GM10847 (cell line): ENCODE data around the gene LRRC31.

Experiments used
- POLR2A ChIP-seq: IDR thresholded peaks from 2 replicates; pipeline ENCODE4 v1.6.1; 2011; ENCODE audit not compliant: insufficient read length; ENCODE audit errors: extremely low read depth

LRRC31 gene

DNA sequence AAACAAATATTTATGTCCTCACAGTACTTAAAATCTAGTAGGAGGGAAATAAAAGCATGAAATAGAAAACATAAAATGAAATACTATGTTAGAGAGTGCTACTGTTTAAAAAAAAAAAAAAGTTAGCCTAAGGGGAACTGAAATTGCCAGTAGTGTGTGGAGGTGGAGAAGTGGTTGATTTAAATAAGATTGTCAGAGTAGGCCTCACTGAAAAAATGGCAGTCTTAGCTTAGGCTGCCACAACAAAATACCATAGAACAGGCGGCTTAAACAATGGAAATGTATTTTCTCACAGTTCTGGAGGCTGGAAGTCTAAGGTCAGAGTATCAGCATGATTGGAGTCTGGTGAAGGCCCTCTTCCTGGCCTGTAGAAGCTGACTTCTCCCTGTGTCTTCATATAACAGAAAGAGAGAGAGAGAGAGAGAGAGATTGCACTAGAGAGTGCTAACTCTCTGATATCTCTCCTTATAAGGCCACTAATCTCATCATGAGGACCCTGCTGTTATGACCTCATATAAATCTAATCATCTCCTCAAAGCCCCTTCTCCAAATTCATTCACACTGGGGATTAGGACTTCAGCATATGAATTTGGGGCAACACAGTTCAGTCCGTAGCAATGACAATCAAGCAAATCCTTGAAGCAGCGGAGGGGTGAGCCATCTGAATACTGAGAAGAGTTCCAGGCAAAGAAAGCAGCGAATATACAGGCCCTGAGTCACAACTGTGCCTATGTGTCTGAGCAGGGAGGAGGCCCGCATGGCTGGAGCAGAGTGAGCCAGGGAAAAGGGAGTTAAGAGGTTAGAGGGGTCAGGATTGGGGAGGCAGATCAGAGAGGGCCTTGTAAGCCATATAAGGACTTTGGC, 33.4 kb downstream of the LRRC31 start:
- no peak for TF ChIP-seq POLR2A

DNA sequence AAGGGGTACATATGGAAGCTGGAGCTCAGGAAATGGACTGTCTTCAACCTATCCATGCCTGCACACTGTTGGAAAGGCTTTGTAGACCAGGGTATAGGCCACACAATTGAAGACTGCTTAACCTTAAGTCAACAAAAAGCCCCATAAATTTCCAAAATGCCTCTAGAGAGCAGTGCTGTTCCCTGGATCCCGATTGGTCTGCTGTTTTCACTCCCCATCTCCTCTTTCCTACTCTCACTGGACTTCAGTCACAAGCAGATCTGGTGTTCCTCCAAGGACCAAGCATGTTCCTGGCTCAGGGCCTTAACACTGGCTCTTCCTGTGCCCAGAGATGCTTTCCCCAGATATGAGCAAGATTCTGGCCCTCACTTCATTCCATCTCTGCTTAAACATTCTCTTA, 34.2 kb downstream of the LRRC31 start:
- TF ChIP-seq POLR2A = no peak

DNA sequence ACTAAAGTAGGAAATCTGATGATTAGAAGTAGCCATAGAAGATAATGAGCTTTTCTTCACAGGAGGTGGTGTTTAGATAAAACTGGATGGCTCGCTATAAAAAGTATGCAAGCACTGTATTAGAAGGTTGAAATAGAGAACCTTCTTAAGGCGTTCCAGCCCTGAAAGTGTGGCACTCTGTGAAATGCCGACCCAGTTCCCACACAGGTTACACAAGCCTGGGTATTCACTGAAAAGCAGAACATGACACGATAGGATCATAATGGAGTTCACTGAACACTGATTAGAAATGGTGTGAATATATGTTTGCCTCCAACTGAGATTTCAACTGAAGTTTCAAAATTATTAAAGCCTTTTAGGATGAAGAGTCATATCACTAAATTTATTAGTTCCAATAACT, 42.0 kb downstream of the LRRC31 start:
- no peak for TF ChIP-seq POLR2A

DNA sequence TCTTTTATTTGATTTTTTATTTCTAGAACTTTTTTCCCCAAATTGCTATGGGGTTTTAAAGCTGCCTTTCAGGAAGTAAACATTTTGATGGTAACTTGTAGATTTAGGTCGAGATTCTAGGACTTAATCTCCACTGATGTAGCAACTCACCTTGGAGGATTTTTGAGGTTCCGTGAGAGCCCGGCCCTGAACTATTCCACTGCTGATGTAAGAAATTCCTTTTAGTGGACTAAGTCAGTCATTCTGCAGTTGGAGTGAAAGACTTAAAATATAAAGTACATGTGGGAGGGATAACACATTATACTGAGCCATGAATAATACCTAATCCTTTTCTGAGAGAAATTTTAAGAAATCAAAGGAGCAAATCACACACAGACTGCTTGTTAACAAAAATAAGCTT, 44.4 kb downstream of the LRRC31 start:
- no peak for TF ChIP-seq POLR2A

DNA sequence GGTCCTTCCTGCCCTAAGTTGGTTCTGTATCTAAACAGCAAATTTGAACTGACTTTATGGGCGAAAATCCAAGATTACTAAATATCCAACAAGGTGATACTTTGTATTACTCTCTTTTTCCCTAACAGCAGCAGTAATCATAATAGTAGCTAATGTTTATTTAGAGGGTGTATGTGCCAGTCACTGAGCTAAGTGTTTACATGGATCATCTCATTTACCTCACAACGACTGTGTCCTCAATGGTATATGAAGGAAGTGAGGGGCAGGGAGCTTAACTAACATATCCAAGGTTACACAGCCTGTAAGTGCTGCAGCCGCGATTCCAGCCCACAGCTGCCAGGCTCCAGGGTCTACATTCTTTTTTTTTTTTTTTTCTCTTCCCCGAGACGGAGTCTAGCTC, 46.8 kb downstream of the LRRC31 start:
- no peak for TF ChIP-seq POLR2A

DNA sequence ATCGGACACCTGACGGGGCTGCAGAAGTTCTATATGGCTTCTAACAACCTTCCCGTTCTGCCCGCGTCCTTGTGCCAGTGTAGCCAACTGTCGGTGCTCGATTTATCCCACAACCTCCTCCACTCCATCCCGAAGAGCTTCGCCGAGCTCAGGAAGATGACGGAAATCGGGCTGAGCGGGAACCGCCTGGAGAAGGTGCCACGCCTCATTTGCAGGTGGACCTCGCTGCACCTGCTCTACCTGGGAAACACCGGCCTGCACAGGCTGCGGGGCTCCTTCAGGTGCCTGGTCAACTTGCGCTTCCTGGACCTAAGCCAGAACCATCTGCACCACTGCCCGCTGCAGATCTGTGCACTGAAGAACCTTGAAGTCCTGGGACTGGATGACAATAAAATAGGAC, 47.2 kb downstream of the LRRC31 start:
- no peak for TF ChIP-seq POLR2A

DNA sequence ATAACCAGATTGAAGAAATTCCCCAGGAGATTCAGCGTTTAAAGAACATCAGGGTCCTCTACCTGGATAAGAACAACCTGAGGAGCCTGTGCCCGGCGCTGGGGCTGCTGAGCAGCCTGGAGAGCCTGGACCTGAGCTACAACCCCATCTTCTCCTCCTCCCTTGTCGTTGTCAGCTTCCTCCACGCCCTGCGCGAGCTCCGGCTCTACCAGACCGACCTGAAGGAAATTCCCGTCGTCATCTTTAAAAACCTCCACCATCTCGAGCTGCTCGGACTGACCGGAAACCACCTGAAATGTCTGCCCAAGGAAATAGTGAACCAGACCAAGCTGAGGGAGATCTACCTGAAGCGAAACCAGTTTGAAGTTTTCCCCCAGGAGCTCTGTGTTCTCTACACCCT, 47.6 kb downstream of the LRRC31 start:
- TF ChIP-seq POLR2A = no peak

DNA sequence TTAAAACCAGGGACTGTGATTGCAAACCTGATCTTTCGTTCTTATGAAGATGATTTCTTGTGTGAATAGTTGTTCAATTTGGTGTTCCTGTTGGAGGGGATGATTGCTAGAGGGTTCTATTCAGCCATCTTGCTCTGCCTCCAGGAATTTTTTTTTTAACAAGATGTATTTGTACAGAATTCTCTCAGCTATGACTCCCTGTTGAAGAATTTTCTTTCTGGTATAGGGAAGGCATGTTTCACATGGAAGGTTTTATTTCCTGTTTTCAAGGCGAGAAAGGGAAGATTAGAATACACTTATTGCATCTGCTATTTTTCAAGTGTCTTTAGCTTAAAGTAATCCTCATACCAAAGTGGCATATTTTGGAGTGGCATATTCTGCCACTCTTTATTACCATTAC, 51.4 kb downstream of the LRRC31 start:
- no peak for TF ChIP-seq POLR2A

DNA sequence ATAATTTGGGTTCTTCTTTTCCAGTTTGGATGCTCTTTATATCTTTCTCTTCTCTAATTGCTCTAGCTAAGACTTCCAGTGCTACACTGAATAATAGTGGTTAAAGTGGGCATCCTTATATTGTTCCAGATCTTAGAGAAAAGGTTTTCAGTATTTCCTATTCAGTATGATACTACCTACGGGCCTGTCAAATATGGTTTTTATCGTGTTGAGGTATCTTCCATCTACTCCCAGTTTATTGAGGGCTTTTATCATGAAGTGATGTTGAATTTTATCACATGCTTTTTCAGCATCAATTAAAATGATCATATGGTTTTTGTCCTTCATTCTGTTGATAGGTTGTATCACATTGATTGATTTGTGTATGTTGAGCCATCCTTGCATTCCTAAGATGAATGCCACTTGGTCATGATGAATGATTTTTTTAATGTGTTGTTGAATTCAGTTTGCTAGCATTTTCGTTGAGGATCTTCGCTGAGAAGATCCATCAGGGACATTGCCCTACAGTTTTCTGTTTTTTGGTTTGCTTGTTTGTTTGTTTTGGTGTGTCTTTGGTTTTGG, 54.1 kb downstream of the LRRC31 start:
- no peak for TF ChIP-seq POLR2A

DNA sequence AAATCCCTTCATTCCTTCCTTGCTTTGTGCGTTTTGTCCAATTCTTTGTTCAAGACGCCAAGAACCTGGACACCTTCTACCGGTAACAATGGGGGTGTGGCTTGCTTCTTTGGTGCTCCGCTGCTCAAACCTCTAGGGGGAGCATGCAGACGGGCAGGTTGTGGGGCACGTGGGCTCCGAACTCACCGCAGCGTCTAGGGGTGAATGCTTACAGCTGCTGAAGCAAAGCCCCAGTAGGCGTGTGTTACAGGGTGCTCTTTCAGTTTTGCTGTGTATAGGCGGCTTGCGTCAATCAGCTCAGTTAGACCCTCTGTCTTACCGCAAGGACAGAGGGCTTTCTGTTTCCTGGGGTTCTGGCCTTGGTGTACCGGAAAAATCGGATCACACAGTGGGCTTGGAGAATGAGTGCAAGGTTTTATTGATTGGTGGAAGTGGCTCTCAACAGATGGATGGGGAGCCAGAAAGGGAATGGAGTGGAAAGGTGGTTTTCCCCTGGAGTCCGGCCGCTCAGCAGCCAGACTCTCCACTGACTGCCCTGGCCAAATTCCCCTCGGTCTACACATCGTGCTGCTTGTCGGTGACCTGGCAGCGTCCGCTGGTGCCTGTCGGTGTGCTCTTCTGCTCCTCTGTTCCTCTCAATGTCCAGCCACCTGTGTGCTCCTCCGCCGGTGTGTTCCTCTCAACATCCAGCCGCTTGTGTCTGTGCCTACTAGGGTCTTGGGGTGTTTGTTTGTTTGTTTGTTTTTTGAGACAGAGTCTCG, 55.8 kb downstream of the LRRC31 start:
- TF ChIP-seq POLR2A = no peak

DNA sequence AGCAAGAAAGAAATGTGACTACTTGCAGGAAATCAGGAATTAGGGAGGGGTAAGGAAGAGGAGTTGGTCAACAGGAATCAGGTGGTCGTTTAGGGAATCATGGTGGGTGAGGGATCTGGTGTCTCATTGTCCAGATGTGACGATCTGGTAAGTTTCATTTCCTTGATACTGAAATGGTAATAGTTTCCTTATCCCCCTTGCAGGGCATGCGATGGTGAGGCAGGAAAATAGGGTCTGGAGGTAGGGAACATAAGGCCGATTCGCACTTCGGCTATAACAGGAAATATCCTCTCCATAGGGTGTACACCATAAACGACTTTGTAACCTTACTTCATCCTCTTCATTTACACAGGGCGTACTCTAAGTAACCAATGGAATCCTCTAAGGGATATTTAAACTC, 56.5 kb downstream of the LRRC31 start:
- TF ChIP-seq POLR2A = no peak

DNA sequence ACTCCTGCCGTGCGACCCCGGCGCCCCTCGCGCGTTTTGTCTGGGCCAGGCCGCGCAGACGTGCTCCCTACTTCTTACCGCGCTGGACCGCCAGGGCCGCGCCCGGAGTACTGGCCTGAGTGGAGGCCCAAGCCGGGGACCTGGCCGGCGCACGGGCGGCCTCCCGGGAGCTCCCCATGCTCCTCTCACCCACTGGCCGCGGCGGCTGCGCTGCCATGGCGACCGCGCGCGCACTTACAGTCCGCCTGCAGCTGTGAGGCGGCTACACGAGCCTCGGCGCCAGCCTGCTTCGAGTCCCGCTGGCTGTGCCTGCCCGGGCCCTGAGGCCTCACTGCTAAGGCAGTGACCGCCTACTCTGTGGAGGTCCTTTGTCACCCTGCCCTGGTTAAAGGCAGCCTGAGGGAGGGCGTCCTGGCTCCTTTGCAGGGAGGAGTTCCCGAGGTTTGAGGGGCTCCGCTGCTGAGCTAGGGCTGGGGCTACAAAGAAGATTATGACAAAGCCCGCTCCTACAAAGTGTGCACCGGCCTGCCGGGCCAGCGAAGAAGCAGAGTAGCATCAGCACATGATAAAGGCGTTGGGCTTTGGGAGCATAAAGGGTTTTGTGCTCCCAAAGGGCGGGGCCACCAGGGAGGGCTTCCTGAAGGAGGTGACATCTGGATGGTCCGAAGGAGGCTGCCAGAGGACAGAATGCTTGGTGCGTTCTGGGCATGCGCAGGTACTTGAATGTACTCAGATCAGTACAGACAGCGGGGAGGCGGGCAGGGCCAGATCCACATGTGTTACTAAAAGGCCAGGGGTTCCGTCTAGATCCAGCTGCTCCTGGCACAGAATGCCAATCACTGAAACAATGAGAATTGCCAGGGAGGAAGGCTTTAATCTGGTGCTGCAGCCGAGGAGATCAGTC, 57.2 kb downstream of the LRRC31 start, which contains the start of the genes LRRC34 and LRRIQ4:
TSS of gene LRRC34 (minus strand) at position 573 of the 904 bp plus-strand sequence. CDS start at position 217, 356 bp downstream.
TSS of gene LRRIQ4 (plus strand) at position 539 of the 904 bp plus-strand sequence. CDS start 9,052 bp downstream, outside the sequence.
- no peak for TF ChIP-seq POLR2A

DNA sequence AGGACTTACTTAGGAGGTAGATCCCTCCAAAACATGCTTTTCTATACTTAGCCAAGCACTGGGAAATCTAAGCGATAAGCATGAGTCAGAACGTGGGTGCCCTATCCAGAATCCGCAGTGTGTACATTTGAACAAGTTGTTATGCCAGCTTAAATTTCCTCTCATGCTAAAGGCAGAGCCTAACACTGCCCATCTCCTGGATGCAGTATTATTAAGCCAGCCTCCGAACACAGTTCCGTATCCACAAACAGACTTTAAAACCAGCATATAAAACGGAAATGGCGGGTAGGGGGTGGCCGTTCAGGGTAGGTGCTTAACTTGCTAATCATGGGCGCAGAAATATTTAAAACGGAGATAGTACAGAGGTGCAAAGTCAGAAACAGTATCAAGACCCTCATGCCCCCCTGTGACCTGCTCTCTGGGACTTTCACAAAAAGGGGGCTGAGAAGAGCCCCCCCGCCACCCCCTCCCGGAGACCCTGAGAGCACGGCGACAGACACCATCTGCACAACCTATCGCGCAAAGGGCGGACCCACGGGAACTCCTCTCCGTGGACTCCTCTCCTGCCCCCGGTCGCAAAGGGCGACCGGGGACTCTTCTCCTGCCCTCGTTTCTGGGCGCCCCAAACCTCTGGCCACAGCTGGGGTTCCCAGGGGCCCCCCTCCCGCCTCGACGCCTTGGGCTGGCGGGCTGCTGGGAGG, 58.0 kb downstream of the LRRC31 start:
- no peak for TF ChIP-seq POLR2A

DNA sequence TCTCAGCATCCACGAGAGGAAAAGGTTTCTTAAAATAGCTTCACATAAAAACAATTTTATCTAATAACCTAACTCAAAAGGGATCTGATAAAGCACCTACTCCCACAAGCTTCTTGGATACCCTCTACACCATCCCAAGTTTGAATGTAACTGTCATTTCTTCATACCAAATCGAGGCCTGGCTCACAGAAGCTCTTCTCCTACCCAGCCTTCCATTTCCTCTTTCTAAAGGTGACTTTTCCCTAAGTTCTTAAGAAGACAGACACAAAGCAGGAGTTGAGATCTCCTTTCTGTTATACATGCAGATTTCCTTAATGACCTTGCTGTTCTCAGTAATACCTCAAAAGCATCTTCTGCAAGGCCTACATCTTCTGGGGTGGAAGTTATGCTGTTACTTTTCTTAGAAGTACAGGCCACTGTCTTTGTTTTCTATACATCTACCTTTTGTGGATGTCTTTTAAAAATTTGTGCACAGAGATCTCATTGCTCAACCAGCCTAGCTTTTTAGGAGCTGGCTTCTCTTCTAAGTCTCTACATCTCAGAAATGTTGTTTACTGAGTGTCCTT, 60.4 kb downstream of the LRRC31 start:
- no peak for TF ChIP-seq POLR2A

DNA sequence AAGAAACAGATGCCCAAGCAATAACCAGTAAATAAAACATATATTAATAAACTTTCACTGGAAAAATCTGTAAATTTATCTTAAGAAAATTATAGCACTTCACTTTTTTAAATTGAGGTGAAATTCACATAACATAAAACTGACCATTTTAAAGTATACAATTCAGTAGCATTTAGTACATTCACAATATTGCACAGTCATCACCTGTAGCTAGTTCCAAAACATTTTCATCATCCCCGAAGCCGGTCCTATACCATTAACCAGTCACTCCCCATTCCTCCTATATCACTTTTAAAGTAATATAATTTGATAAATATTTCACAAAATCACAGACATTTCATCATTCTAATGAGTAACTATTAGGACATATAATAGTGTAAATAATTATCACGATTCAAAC, 65.1 kb downstream of the LRRC31 start:
- TF ChIP-seq POLR2A = no peak
